GM19043 (cell line): Measurements from ENCODE around the gene BLTP2.
"Not testable (repeated sequence)": the region's sequence is repeated elsewhere in the genome, so short reads cannot be mapped to it uniquely, and the experiment has no call there.

Experiments used
- ATAC-seq: cut with Tn5 transposase; IDR thresholded peaks from one replicate; pipeline ENCODE4 v1.9.1; 2021; ENCODE audit warnings: low read depth; ENCODE audit not compliant: unreplicated experiment

The BLTP2 gene

GRCh38 chr17:28648698-28649097 lies 3.7 kb upstream of the BLTP2 start:
- no peak for ATAC-seq

GRCh38 chr17:28646039-28646754 lies 1.2 kb upstream of the BLTP2 start:
- no peak for ATAC-seq

GRCh38 chr17:28645576-28645939 lies 600 bp upstream of the BLTP2 start:
- no peak for ATAC-seq

- no peak for ATAC-seq
Observed at GRCh38 chr17:28643983-28644786, 773 bp downstream of the BLTP2 start.

GRCh38 chr17:28641579-28641978 lies 3.4 kb downstream of the BLTP2 start:
- ATAC-seq: no peak

- ATAC-seq: no peak
Observed at GRCh38 chr17:28635506-28635905, 9.5 kb downstream of the BLTP2 start.

- no peak for ATAC-seq
Observed at GRCh38 chr17:28634206-28634865, 10.6 kb downstream of the BLTP2 start.

- ATAC-seq: no peak
Observed at GRCh38 chr17:28626818-28627217, 18.1 kb downstream of the BLTP2 start.

GRCh38 chr17:28624148-28624547 lies 20.8 kb downstream of the BLTP2 start:
- ATAC-seq: no peak

GRCh38 chr17:28623696-28624095 lies 21.3 kb downstream of the BLTP2 start:
- ATAC-seq: no peak

GRCh38 chr17:28622186-28622585 lies 22.8 kb downstream of the BLTP2 start:
- ATAC-seq: no peak

- ATAC-seq: no peak
Observed at GRCh38 chr17:28620010-28620409, 24.9 kb downstream of the BLTP2 start.

GRCh38 chr17:28618464-28618863 lies 26.5 kb downstream of the BLTP2 start:
- no peak for ATAC-seq

- ATAC-seq: no peak
Observed at GRCh38 chr17:28616281-28616680, 28.7 kb downstream of the BLTP2 start.

GRCh38 chr17:28615260-28615940 lies 29.6 kb downstream of the BLTP2 start:
- no peak for ATAC-seq

GRCh38 chr17:28613931-28614381 lies 31.0 kb downstream of the BLTP2 start, which contains the start of gene RSKR:
Gene RSKR (minus strand): TSS chr17:28614185. CDS start chr17:28614161, 24 bp downstream.
- no peak for ATAC-seq

- ATAC-seq: no peak
Observed at GRCh38 chr17:28612936-28613872, 31.8 kb downstream of the BLTP2 start.

GRCh38 chr17:28612531-28612930 lies 32.4 kb downstream of the BLTP2 start:
- ATAC-seq: no peak

GRCh38 chr17:28610376-28610775 lies 34.6 kb downstream of the BLTP2 start:
- ATAC-seq: no peak

- ATAC-seq: not testable (repeated sequence)
Observed at GRCh38 chr17:28604031-28604430, 40.9 kb downstream of the BLTP2 start.
